ENCODE measurements around the gene TNNT1.
A peak's percentile ranks its signal among the peaks of the same experiment; 100 is the strongest.

TNNT1 gene

GRCh38 chr19:55085923-55086715, 62.9 kb downstream of the TNNT1 start:
- POLR2A ChIA-PET (ENCODE audit: low non-redundant PET) = no interaction called here
- no peak for DNase-seq (ENCODE audit: low spot score)
- CTCF ChIA-PET = no interaction called here
- no peak for TF ChIP-seq CTCF (conservative IDR thresholded peaks at IDR 0.05; ENCODE audit: low read depth)
- H3K27ac ChIP-seq = no peak overlapping the region

GRCh38 chr19:55084416-55084815, 64.6 kb downstream of the TNNT1 start:
- H3K27ac ChIP-seq = no peak overlapping the region; the same call in 1 of the 2 replicates
- ChIA-PET POLR2A (ENCODE audit: low non-redundant PET) (no interaction called here), CTCF (no interaction called here)
- no peak for DNase-seq (ENCODE audit: low spot score)
- no peak for TF ChIP-seq CTCF (conservative IDR thresholded peaks at IDR 0.05; ENCODE audit: low read depth)

- ChIA-PET POLR2A (ENCODE audit: low non-redundant PET) (no interaction called here), CTCF (interaction anchor here (0.6 to 0.8 kb wide), 2 partner anchors 52 to 78 kb away, joined by 3 to 5 read pairs; no protein-coding TSS in a partner anchor)
- TF ChIP-seq CTCF (conservative IDR thresholded peaks at IDR 0.05; ENCODE audit: low read depth) = no peak
- H3K27ac ChIP-seq = peak overlapping the region; percentile 35
- DNase-seq (ENCODE audit: low spot score) = no peak
Observed at GRCh38 chr19:55083004-55083850, 65.8 kb downstream of the TNNT1 start.

Data from RWPE1 (cell line).